Measurements from ENCODE around the gene BLCAP.
"Not testable (repeated sequence)": the region's sequence is repeated elsewhere in the genome, so short reads cannot be mapped to it uniquely, and the experiment has no call there.

BLCAP gene

GRCh38 chr20:37556538-37556937 is 28.9 kb upstream of the BLCAP start:
- no peak for DNase-seq (ENCODE audit: low spot score)

GRCh38 chr20:37554721-37555298 is 27.1 kb upstream of the BLCAP start:
- not testable (repeated sequence) for DNase-seq (ENCODE audit: low spot score)

GRCh38 chr20:37552415-37552814 is 24.7 kb upstream of the BLCAP start:
- DNase-seq (ENCODE audit: low spot score) = no peak

GRCh38 chr20:37551660-37552059 is 24.0 kb upstream of the BLCAP start:
- not testable (repeated sequence) for DNase-seq (ENCODE audit: low spot score)

GRCh38 chr20:37550101-37550920 is 22.6 kb upstream of the BLCAP start:
- DNase-seq (ENCODE audit: low spot score) = not testable (repeated sequence)

- no peak for DNase-seq (ENCODE audit: low spot score)
Measured at GRCh38 chr20:37547912-37548311, 20.2 kb upstream of the BLCAP start.

GRCh38 chr20:37545516-37545915 is 17.8 kb upstream of the BLCAP start:
- DNase-seq (ENCODE audit: low spot score) = no peak

GRCh38 chr20:37544386-37544785 is 16.7 kb upstream of the BLCAP start:
- no peak for DNase-seq (ENCODE audit: low spot score)

GRCh38 chr20:37543828-37544227 is 16.2 kb upstream of the BLCAP start:
- DNase-seq (ENCODE audit: low spot score) = peak; percentile 74

GRCh38 chr20:37542281-37542680 is 14.6 kb upstream of the BLCAP start:
- DNase-seq (ENCODE audit: low spot score) = no peak

GRCh38 chr20:37541326-37541725 is 13.7 kb upstream of the BLCAP start:
- DNase-seq (ENCODE audit: low spot score) = no peak

- not testable (repeated sequence) for DNase-seq (ENCODE audit: low spot score)
Measured at GRCh38 chr20:37540838-37541237, 13.2 kb upstream of the BLCAP start.

GRCh38 chr20:37540001-37540400 is 12.3 kb upstream of the BLCAP start:
- DNase-seq (ENCODE audit: low spot score) = no peak

GRCh38 chr20:37539424-37539823 is 11.7 kb upstream of the BLCAP start:
- no peak for DNase-seq (ENCODE audit: low spot score)

GRCh38 chr20:37538003-37538402 is 10.3 kb upstream of the BLCAP start:
- peak; percentile 76 for DNase-seq (ENCODE audit: low spot score)

- DNase-seq (ENCODE audit: low spot score) = no peak
Measured at GRCh38 chr20:37537505-37537904, 9.8 kb upstream of the BLCAP start.

- no peak for DNase-seq (ENCODE audit: low spot score)
Measured at GRCh38 chr20:37535443-37536132, 7.9 kb upstream of the BLCAP start.

GRCh38 chr20:37534401-37535157 is 6.9 kb upstream of the BLCAP start:
- peak; percentile 68 for DNase-seq (ENCODE audit: low spot score)

GRCh38 chr20:37533154-37533715 is 5.6 kb upstream of the BLCAP start:
- no peak for DNase-seq (ENCODE audit: low spot score)

GRCh38 chr20:37531856-37532255 is 4.2 kb upstream of the BLCAP start:
- no peak for DNase-seq (ENCODE audit: low spot score)

GRCh38 chr20:37530696-37531095 is 3.0 kb upstream of the BLCAP start:
- DNase-seq (ENCODE audit: low spot score) = no peak
